Smooth muscle cell (in vitro differentiated cells): ENCODE measurements around the gene SH2D3C. TPM values are rescaled to one million over a fixed set of nuclear protein-coding genes. Genes with fewer than 3 reads are reported as not detected.

Source experiments
- DNase-seq: peaks from one replicate; lab custom pipeline; 2025; ENCODE audit not compliant: unreplicated experiment; lab: John Stamatoyannopoulos, UW
- H2AFZ ChIP-seq: fragments of 200-600 bp; sonication (generic); 2 replicates; pipeline ENCODE4 v1.6.0; 2016; ENCODE audit warnings: antibody characterized with exemption, low read depth, mild to moderate bottlenecking
- H3F3A ChIP-seq: fragments of 200-600 bp; sonication (generic); 2 replicates; pipeline ENCODE4 v1.6.0; 2017; ENCODE audit warnings: antibody characterized with exemption, low read depth
- H3K27ac ChIP-seq: fragments of 200-600 bp; sonication (generic); 2 replicates; pipeline ENCODE4 v1.5.1; 2016; ENCODE audit warnings: low read depth, mild to moderate bottlenecking
- H3K27me3 ChIP-seq: fragments of 200-600 bp; sonication (generic); 2 replicates; pipeline ENCODE4 v1.6.1; 2016; ENCODE audit warnings: low read depth, mild to moderate bottlenecking
- H3K36me3 ChIP-seq: fragments of 200-600 bp; sonication (generic); 2 replicates; pipeline ENCODE4 v1.5.1; 2016; ENCODE audit warnings: low read depth
- H3K4me1 ChIP-seq: fragments of 200-600 bp; sonication (generic); 2 replicates; pipeline ENCODE4 v1.5.1; 2016; ENCODE audit warnings: low read depth
- H3K4me2 ChIP-seq: fragments of 200-600 bp; sonication (generic); 2 replicates; pipeline ENCODE4 v1.6.0; 2016; ENCODE audit warnings: mild to moderate bottlenecking
- H3K4me3 ChIP-seq: fragments of 200-600 bp; sonication (generic); 2 replicates; pipeline ENCODE4 v1.5.1; 2016; ENCODE audit warnings: mild to moderate bottlenecking
- H3K79me2 ChIP-seq: fragments of 200-600 bp; sonication (generic); 2 replicates; pipeline ENCODE4 v1.6.0; 2016; ENCODE audit warnings: low read depth, mild to moderate bottlenecking
- H3K9ac ChIP-seq: fragments of 200-600 bp; sonication (generic); 2 replicates; pipeline ENCODE4 v1.6.0; 2016; ENCODE audit warnings: low read depth
- H3K9me3 ChIP-seq: fragments of 200-600 bp; sonication (generic); replicated peaks from 2 replicates; pipeline ENCODE4 v1.5.1; 2016; ENCODE audit warnings: low read depth
- H4K20me1 ChIP-seq: fragments of 200-600 bp; sonication (generic); 2 replicates; pipeline ENCODE4 v1.6.0; 2016; ENCODE audit warnings: low read depth
- WGBS: methylation state at CpG from one replicate; pipeline ENCODE4 v1.1.7; 2016; ENCODE audit warnings: low lambda C conversion rate; 5-methylcytosine and 5-hydroxymethylcytosine counted together
- polyA plus RNA-seq: library from polyadenylated mRNA; unstranded; fragments of >200 nt; fragmentation: Nextera tagmentation; extraction: Ambion mirVana; gene quantifications from 2 replicates; pipeline ENCODE4 v1.2.1, GENCODE V29; 2016
- total RNA-seq: library from RNA; depleted of rRNA; stranded (reverse); fragments of >200 nt; gene quantifications from 2 replicates; pipeline ENCODE4 v1.2.3, GENCODE V29; 2014
- TF ChIP-seq, protein P1 (sequence below): fragments of 200-600 bp; sonication (generic); IDR thresholded peaks from 2 replicates; pipeline ENCODE4 v1.5.1; 2017; ENCODE audit warnings: borderline replicate concordance, mild to moderate bottlenecking, antibody characterized with exemption; ENCODE audit not compliant: insufficient read depth, poor library complexity, severe bottlenecking

SH2D3C gene
- total and polyA plus RNA-seq, 2 experiments from 2014 or later: 0.54 TPM; not detected in 1

DNA sequence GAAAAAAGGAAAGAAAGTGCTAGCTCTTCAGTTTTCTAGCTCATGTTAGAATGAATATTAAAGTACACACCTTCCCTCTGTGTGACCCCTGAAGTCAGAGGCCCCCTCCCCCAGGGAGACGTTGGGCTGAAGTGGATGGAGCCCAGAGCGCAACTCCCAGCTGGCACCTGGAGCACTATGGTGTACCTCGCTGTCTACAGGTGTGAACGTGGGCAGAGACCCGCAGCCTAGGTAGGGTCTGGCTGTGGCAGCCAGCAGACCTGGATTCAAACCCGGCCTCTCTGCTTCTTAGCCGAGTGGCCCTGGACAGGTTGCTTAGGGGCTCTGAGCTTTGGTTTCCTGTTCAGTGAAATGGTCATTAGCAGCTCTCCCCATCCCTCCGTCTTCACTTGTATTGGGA lies 49.7 kb downstream of the SH2D3C start:
- no peak for DNase-seq

DNA sequence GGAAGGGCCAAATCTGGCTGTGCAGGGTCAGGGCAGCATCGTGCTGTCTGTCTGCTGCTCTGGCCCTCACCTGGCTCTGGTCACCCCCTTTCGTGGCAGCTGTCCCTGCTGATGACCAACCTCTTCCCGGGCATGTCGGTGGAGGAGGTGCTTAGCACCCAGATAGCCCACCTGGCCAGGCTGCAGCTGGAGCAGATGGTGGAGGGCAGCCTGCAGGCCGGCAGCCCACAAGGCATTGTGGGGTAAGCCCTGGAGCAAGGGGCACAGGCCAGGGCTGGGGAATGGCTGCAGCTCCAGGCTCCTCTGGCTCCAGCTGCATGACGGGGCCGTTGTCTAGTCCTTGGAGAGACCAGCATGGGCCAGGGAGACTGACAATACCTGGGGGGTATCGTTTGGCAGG lies 51.6 kb downstream of the SH2D3C start:
- H2AFZ ChIP-seq: no peak overlapping the region
- no peaks in the 10 kb centered on the region for H3K4me1 ChIP-seq
- no peaks in the 10 kb centered on the region for H3K79me2 ChIP-seq
- WGBS: 89% methylated on average over 8 of the region's 8 CpGs
- no peak for DNase-seq
- H3K9ac ChIP-seq: no peak overlapping the region
- no peak overlapping the region for H3K4me3 ChIP-seq
- no peaks in the 10 kb centered on the region for H3K27me3 ChIP-seq
- H3K4me2 ChIP-seq: no peak overlapping the region
- H3K9me3 ChIP-seq: no peaks in the 10 kb centered on the region
- no peaks in the 10 kb centered on the region for H3K36me3 ChIP-seq
- H4K20me1 ChIP-seq: no peaks in the 10 kb centered on the region
- TF ChIP-seq, protein P1, sequence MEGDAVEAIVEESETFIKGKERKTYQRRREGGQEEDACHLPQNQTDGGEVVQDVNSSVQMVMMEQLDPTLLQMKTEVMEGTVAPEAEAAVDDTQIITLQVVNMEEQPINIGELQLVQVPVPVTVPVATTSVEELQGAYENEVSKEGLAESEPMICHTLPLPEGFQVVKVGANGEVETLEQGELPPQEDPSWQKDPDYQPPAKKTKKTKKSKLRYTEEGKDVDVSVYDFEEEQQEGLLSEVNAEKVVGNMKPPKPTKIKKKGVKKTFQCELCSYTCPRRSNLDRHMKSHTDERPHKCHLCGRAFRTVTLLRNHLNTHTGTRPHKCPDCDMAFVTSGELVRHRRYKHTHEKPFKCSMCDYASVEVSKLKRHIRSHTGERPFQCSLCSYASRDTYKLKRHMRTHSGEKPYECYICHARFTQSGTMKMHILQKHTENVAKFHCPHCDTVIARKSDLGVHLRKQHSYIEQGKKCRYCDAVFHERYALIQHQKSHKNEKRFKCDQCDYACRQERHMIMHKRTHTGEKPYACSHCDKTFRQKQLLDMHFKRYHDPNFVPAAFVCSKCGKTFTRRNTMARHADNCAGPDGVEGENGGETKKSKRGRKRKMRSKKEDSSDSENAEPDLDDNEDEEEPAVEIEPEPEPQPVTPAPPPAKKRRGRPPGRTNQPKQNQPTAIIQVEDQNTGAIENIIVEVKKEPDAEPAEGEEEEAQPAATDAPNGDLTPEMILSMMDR: no peak
- no peak overlapping the region for H3K27ac ChIP-seq
- H3F3A ChIP-seq: no peaks in the 10 kb centered on the region

More for the DNA sequence above, 49.7 kb downstream of the SH2D3C start:
- Histone ChIP-seq H3K79me2 (no peaks in the 10 kb centered on the region), H4K20me1 (no peaks in the 10 kb centered on the region), H3K27ac (no peak overlapping the region), H3F3A (no peaks in the 10 kb centered on the region), H3K36me3 (no peaks in the 10 kb centered on the region), H3K4me3 (no peak overlapping the region), H3K9ac (no peak overlapping the region), H3K4me1 (no peaks in the 10 kb centered on the region), H3K27me3 (no peaks in the 10 kb centered on the region), H2AFZ (no peak overlapping the region), H3K4me2 (no peak overlapping the region), H3K9me3 (no peaks in the 10 kb centered on the region)
- TF ChIP-seq, protein P1: no peak
- WGBS: 92% methylated on average over 8 of the region's 8 CpGs

DNA sequence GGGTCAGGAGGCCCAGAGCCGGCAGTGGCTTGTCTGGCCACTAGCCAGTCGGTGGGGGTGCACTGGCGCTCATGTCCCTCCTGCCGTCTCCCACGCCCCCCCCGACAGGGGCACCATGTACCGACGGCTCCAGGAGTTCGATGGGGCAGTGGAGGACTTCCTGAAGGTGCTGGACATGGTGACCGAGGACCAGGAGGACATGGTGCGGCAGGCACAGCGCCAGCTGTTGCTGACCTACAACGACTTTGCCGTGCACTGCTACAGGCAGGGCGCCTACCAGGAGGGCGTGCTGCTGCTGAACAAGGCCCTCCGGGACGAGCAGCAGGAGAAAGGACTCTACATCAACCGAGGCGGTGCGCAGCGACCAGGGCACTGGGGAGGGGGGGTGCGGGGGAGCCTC lies 54.5 kb downstream of the SH2D3C start:
- 79% methylated on average over 22 of the region's 23 CpGs for WGBS
- no peak overlapping the region for H3K4me3 ChIP-seq
- no peak overlapping the region for H3K27ac ChIP-seq
- TF ChIP-seq, protein P1: no peak
- no peaks in the 10 kb centered on the region for H3K4me1 ChIP-seq
- H2AFZ ChIP-seq: no peak overlapping the region
- H3K4me2 ChIP-seq: no peak overlapping the region
- H3K36me3 ChIP-seq: no peaks in the 10 kb centered on the region
- no peak for DNase-seq
- no peaks in the 10 kb centered on the region for H3K27me3 ChIP-seq
- no peaks in the 10 kb centered on the region for H3K79me2 ChIP-seq
- no peaks in the 10 kb centered on the region for H3F3A ChIP-seq
- H3K9ac ChIP-seq: no peak overlapping the region
- H4K20me1 ChIP-seq: no peaks in the 10 kb centered on the region
- H3K9me3 ChIP-seq: no peaks in the 10 kb centered on the region

DNA sequence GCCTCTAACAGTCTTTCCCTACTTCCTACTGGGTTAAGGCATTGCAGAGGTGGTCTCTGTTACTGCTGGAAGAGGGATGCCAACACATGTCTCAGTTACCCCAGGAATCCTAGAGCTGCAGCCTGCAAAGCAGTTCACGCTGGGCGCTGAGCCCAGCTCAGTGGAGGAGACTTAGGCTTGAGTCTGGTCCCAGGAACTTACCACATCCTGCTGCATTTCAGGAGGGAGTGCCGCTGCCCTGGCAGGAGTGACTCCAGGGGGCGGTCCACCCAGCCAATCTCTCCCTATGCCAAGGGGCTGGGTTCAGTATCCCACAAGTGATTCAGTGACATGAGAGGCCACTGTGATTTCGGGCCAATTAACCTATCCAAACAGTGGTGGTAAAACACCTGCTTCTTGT lies 55.0 kb downstream of the SH2D3C start:
- 98% methylated on average over 5 of the region's 5 CpGs for WGBS
- Histone ChIP-seq H3K79me2 (no peaks in the 10 kb centered on the region), H2AFZ (no peak overlapping the region), H3K36me3 (no peaks in the 10 kb centered on the region), H3K27ac (no peak overlapping the region), H3K9me3 (no peaks in the 10 kb centered on the region), H4K20me1 (no peaks in the 10 kb centered on the region), H3K4me2 (no peak overlapping the region), H3K4me1 (no peaks in the 10 kb centered on the region), H3K4me3 (no peak overlapping the region), H3K9ac (no peak overlapping the region), H3K27me3 (no peaks in the 10 kb centered on the region), H3F3A (no peaks in the 10 kb centered on the region)
- TF ChIP-seq, protein P1: no peak
- no peak for DNase-seq
